Fibroblast of lung (primary cell): Measurements from ENCODE around the gene ENKUR. TPM values are rescaled to one million over a fixed set of nuclear protein-coding genes. Genes with fewer than 3 reads are reported as not detected.
"Not testable (repeated sequence)": the region's sequence is repeated elsewhere in the genome, so short reads cannot be mapped to it uniquely, and the experiment has no call there.

Experiments used
- DNase-seq, 2 donors: peaks; one replicate each; pipeline versions ENCODE4 v3.0.0 to v3.0.0-alpha.2; 2010; ENCODE audit warnings: low read depth in 2 of 2
- H2AFZ ChIP-seq: 2 replicates; pipeline ENCODE4 v1.5.1; 2012; ENCODE audit warnings: low read length, control low read depth, inconsistent platforms
- H3K27ac ChIP-seq: 2 replicates; pipeline ENCODE4 v1.5.1; 2011; ENCODE audit warnings: low read length, control low read depth; ENCODE audit not compliant: insufficient read depth
- H3K27me3 ChIP-seq: 2 replicates; pipeline ENCODE4 v1.5.1; 2011; ENCODE audit warnings: mild to moderate bottlenecking, low read length; ENCODE audit not compliant: control insufficient read depth, insufficient read depth
- H3K36me3 ChIP-seq: 2 replicates; pipeline ENCODE4 v1.5.1; 2011; ENCODE audit warnings: low read length; ENCODE audit not compliant: control insufficient read depth, insufficient read depth
- H3K4me1 ChIP-seq: 2 replicates; pipeline ENCODE4 v1.5.1; 2011; ENCODE audit warnings: low read length; ENCODE audit not compliant: control insufficient read depth, insufficient read depth; ENCODE audit errors: extremely low read depth
- H3K4me2 ChIP-seq: 2 replicates; pipeline ENCODE4 v1.5.1; 2011; ENCODE audit warnings: low read length, control low read depth; ENCODE audit not compliant: insufficient read depth; ENCODE audit errors: extremely low read depth
- H3K4me3 ChIP-seq, 4 experiments: fragments of 200-600 bp in 1 of 4; sonication (generic) in 1 of 4; replicated peaks in 1 of 4; 2 replicates each; pipeline ENCODE4 v1.5.1; 2011 to 2016; ENCODE audit warnings: low read length in 4 of 4, low read depth in 3 of 4, mild to moderate bottlenecking in 3 of 4, control low read depth in 2 of 4, inconsistent platforms in 1 of 4, mixed read lengths in 1 of 4; ENCODE audit not compliant: insufficient read depth in 1 of 4; ENCODE audit errors: control extremely low read depth in 1 of 4
- H3K79me2 ChIP-seq: 2 replicates; pipeline ENCODE4 v1.5.1; 2012; ENCODE audit warnings: mild to moderate bottlenecking, low read length, inconsistent platforms; ENCODE audit not compliant: control insufficient read depth, insufficient read depth
- H3K9ac ChIP-seq: 2 replicates; pipeline ENCODE4 v1.5.1; 2011; ENCODE audit warnings: mild to moderate bottlenecking, low read length, control low read depth; ENCODE audit not compliant: insufficient read depth
- H3K9me3 ChIP-seq: 2 replicates; pipeline ENCODE4 v1.5.1; 2012; ENCODE audit warnings: low read depth, low read length; ENCODE audit not compliant: control insufficient read depth, insufficient read depth
- H4K20me1 ChIP-seq: 2 replicates; pipeline ENCODE4 v1.5.1; 2011; ENCODE audit warnings: low read length; ENCODE audit not compliant: control insufficient read depth, insufficient read depth; ENCODE audit errors: extremely low read depth
- CTCF ChIP-seq, 2 donors: IDR thresholded peaks in 1 of 2; conservative IDR thresholded peaks in 1 of 2; 1 replicate in 1 of 2; 2 replicates in 1 of 2; pipeline ENCODE4 v1.5.1; 2011 to 2012; ENCODE audit warnings: low read length in 2 of 2, control low read depth in 1 of 2, inconsistent platforms in 1 of 2, low read depth in 1 of 2, mild to moderate bottlenecking in 1 of 2
- EZH2 ChIP-seq: IDR thresholded peaks from 2 replicates; pipeline ENCODE4 v1.5.1; 2012; ENCODE audit warnings: low read length, control low read depth, mild to moderate bottlenecking; ENCODE audit errors: missing control alignments
- polyA plus RNA-seq, 2 donors: library from polyadenylated mRNA; depleted of rRNA in 1 of 2; stranded (reverse) in 1 of 2; unstranded in 1 of 2; fragments of >200 nt; gene quantifications; 2 replicates each; pipeline ENCODE4 v1.2.1, GENCODE V29; 2011 to 2012; ENCODE audit warnings: missing spikeins in 1 of 2
- total RNA-seq: library from RNA; depleted of rRNA; stranded (reverse); fragments of >200 nt; gene quantifications from 2 replicates; pipeline ENCODE4 v1.2.1, GENCODE V29; 2014

ENKUR gene
- total and polyA plus RNA-seq, 2 donors (not counting 1 experiment from before 2014, with no cell fraction given), result 0.06 to 0.17 TPM

- H3K27me3 ChIP-seq, result no peaks in the 10 kb centered on the region
- no peaks in the 10 kb centered on the region for H3K36me3 ChIP-seq
- peak overlapping the region; percentile 70 for H3K4me2 ChIP-seq
- no peak overlapping the region for H3K9ac ChIP-seq
- no peaks in the 10 kb centered on the region for H3K79me2 ChIP-seq
- peak in 1 of 2 donors; percentile 39 for DNase-seq
- no peaks in the 10 kb centered on the region for H4K20me1 ChIP-seq
- peak overlapping the region in 2 of 4 experiments; percentile 3 to 30 for H3K4me3 ChIP-seq
- H3K9me3 ChIP-seq, result no peaks in the 10 kb centered on the region
- H3K27ac ChIP-seq, result peak overlapping the region; percentile 90
- TF ChIP-seq EZH2 (no peak), CTCF (conservative IDR thresholded peaks at IDR 0.05 in 1 of 2, IDR thresholded peaks at IDR 0.05 in 1 of 2; ENCODE audit: low read depth in 1 of 2, low read length in 2 of 2) (no peak)
- peaks cover 13% of the 10 kb centered on the region for H3K4me1 ChIP-seq
- peak overlapping the region; percentile 54 for H2AFZ ChIP-seq
Observed at GRCh38 chr10:24959382-24959730, 56.6 kb downstream of the ENKUR start.

GRCh38 chr10:24958721-24959381 is 57.1 kb downstream of the ENKUR start:
- Histone ChIP-seq H3K9ac (no peak overlapping the region), H3K9me3 (no peaks in the 10 kb centered on the region), H3K4me2 (peak overlapping the region; percentile 70), H3K4me1 (peaks cover 13% of the 10 kb centered on the region), H3K4me3 (peak overlapping the region in 2 of 4 experiments; percentile 30 to 33), H2AFZ (peak overlapping the region; percentile 67), H4K20me1 (no peaks in the 10 kb centered on the region), H3K27ac (peak overlapping the region; percentile 90), H3K27me3 (no peaks in the 10 kb centered on the region), H3K79me2 (no peaks in the 10 kb centered on the region), H3K36me3 (no peaks in the 10 kb centered on the region)
- no peak for TF ChIP-seq CTCF (conservative IDR thresholded peaks at IDR 0.05 in 1 of 2, IDR thresholded peaks at IDR 0.05 in 1 of 2; ENCODE audit: low read depth in 1 of 2, low read length in 2 of 2)
- TF ChIP-seq EZH2, result no peak
- peak; percentile 88 to 97 for DNase-seq

GRCh38 chr10:24958091-24958720 is 57.8 kb downstream of the ENKUR start:
- TF ChIP-seq CTCF (conservative IDR thresholded peaks at IDR 0.05 in 1 of 2, IDR thresholded peaks at IDR 0.05 in 1 of 2; ENCODE audit: low read depth in 1 of 2, low read length in 2 of 2) (no peak), EZH2 (no peak)
- Histone ChIP-seq H3K4me2 (peak overlapping the region; percentile 70), H3K4me3 (peak overlapping the region in 2 of 4 experiments; percentile 30 to 33), H3K9me3 (no peaks in the 10 kb centered on the region), H3K27ac (peak overlapping the region; percentile 90), H2AFZ (no peak overlapping the region), H3K9ac (peak overlapping the region; percentile 45), H3K27me3 (no peaks in the 10 kb centered on the region), H3K36me3 (no peaks in the 10 kb centered on the region), H3K79me2 (no peaks in the 10 kb centered on the region), H3K4me1 (peaks cover 13% of the 10 kb centered on the region), H4K20me1 (no peaks in the 10 kb centered on the region)
- peak; percentile 92 to 97 for DNase-seq

DNA sequence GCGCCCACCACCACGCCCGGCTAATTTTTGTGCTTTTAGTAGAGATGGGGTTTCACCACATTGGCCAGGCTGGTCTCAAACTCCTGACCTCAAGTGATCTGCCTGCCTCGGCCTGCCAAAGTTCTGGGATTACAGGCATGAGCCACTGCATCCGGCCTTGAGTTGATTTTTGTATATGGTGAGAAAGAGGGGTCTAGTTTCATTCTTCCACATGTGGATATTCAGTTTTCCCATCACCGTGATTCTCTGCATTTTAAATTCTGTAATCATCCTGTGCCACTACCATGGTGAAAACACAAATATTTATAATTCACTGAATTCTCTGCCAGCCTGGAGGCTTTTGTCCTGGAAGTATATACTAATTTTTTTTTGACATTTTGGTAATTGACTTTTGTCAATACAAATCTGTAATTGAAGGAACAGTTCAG is 58.3 kb downstream of the ENKUR start:
- not testable (repeated sequence) for H3K4me2 ChIP-seq, H4K20me1 ChIP-seq, H2AFZ ChIP-seq, H3K36me3 ChIP-seq, H3K27me3 ChIP-seq, H3K4me3 ChIP-seq, H3K9me3 ChIP-seq, H3K79me2 ChIP-seq
- Histone ChIP-seq H3K9ac (peak overlapping the region; percentile 45), H3K27ac (peak overlapping the region; percentile 90), H3K4me1 (peaks cover 18% of the 10 kb centered on the region)
- peak; percentile 65 to 74 for DNase-seq
